Activated T-cell treated with anti-CD3 and anti-CD28 coated beads, Interleukin-2, amount 50 U/mL, for 4 hours (primary cell): Measurements from ENCODE around the gene LRRC57. TPM values are rescaled to one million over a fixed set of nuclear protein-coding genes. Genes with fewer than 3 reads are reported as not detected.
A peak's percentile ranks its signal among the peaks of the same experiment; 100 is the strongest.
"Not testable (repeated sequence)": the region's sequence is repeated elsewhere in the genome, so short reads cannot be mapped to it uniquely, and the experiment has no call there.

ENCODE experiments used
- ATAC-seq, 2 donors: fragments of 200-7000 bp; cut with Tn5 transposase; one replicate each; pipeline ENCODE4 v1.10.0; 2021
- DNase-seq: peaks from one replicate; pipeline ENCODE4 v3.0.0-alpha.2; 2020
- H3K27me3 Mint-ChIP-seq: one replicate; pipeline ENCODE4 v1.8.0; 2021; ENCODE audit warnings: low read depth, mixed read lengths
- H3K36me3 Mint-ChIP-seq: one replicate; pipeline ENCODE4 v1.8.0; 2022; ENCODE audit warnings: mixed read lengths; ENCODE audit not compliant: insufficient read depth
- H3K4me1 Mint-ChIP-seq: one replicate; pipeline ENCODE4 v1.8.0; 2021; ENCODE audit warnings: low read depth, mixed read lengths
- H3K4me3 Mint-ChIP-seq: one replicate; pipeline ENCODE4 v1.8.0; 2021; ENCODE audit warnings: mild to moderate bottlenecking, moderate library complexity, mixed read lengths
- H3K9me3 Mint-ChIP-seq: one replicate; pipeline ENCODE4 v1.8.0; 2021; ENCODE audit warnings: mixed read lengths
- total RNA-seq, 3 donors: library from RNA; stranded (reverse); gene quantifications; one replicate each; pipeline ENCODE4 v1.2.1, GENCODE V29; 2021

Gene LRRC57
- total RNA-seq, 3 donors from 2014 or later: 13.6 to 17.0 (median 15.8) TPM

DNA sequence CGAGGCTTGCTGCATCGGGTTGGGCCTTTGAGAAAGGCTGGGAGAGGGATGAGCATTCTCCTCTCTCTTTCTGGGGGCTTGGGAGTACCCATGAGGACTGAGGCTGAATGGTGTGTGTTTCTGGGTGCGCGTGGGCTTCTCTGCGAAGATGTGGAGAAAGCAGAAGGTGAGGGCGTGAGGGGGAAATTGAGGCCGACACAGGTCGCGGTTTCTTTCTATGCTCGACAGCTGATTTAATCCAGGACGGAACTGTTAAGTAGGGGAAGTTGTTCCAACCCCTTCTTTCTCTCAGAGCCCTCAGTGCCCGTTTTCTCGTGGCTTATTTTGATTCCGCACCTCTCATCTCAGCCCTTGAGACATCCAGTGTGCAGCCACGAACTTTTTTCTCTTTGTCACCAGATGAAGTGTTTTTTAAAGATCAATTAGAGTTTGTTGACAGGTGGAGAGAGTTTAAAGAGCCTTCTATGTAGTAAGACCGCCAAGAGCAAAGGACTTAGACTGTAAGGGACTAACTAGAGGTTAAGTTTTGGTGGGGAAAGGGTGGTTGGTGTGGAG, 27.5 kb upstream of the LRRC57 start:
- ATAC-seq (peak in 1 of 2 donors; percentile 0), DNase-seq (no peak)
- Mint-ChIP-seq H3K36me3 (no peaks in the 10 kb centered on the region), H3K27me3 (peaks cover 7% of the 10 kb centered on the region), H3K9me3 (no peaks in the 10 kb centered on the region), H3K4me3 (peak overlapping the region; percentile 92), H3K4me1 (peaks cover 17% of the 10 kb centered on the region)

- Mint-ChIP-seq H3K4me3 (peak within 1 kb of the TSS; percentile 92), H3K27me3 (peaks cover 7% of the 10 kb centered on the region), H3K36me3 (no peaks in the 10 kb centered on the region), H3K9me3 (no peaks in the 10 kb centered on the region), H3K4me1 (peaks cover 12% of the 10 kb centered on the region)
- DNase-seq (peak; percentile 91), ATAC-seq (peak; percentile 94 to 95)
Observed at GRCh38 chr15:42575188-42576039, 26.8 kb upstream of the LRRC57 start, which contains the start of gene STARD9. Gene STARD9, plus strand, starts transcription at chr15:42575606. Its CDS starts 110 bp downstream, at chr15:42575716.

DNA sequence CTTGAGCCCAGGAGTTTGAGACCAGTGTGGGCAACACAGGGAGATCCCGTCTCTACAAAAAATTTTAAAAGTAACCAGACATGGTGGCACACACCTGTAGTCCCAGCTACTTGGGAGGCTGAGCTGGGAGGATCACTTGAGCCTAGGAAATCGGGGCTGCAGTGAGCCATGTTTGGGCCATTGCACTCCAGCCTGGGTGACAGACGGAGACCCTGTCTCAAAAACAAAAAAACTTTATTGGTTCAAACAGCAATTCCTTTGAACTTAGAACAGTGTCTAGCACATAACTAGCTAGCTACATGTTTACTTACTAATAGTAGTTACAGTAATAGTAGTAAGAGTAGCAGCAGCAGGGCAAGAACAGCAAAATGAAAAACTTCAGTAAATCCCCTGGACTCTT, 10.1 kb upstream of the LRRC57 start:
- Mint-ChIP-seq H3K9me3 (no peaks in the 10 kb centered on the region), H3K4me1 (peaks cover 7% of the 10 kb centered on the region), H3K36me3 (peaks cover 12% of the 10 kb centered on the region), H3K4me3 (no peak overlapping the region), H3K27me3 (no peaks in the 10 kb centered on the region)
- DNase-seq (no peak), ATAC-seq (no peak)

DNA sequence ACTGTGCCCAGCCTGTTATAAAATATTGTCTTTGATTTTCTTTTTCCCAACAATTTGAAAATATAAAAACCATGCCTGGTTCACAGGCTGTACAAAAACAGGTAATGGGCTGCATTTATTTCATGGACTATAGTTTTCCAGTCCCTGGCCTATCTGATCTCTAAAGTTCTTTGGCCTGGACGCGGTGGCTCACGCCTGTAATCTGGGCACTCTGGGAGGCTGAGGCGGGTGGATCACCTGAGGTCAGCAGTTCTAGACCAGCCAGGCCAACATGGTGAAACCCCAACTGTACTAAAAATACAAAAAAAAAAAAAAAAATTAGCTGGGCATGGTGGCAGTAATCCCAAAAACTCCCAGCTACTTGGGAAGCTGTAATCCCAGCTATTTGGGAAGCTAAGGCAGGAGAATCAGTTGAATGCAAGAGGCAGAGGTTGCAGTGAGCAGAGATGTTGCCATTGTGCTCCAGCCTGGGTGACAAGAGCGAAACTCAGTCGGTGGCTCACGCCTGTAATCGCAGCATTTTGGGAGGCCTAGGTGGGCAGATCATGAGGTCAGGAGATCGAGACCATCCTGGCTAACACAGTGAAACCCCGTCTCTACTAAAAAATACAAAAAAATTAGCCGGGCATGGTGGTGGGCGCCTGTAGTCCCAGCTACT, 8.1 kb upstream of the LRRC57 start:
- H3K9me3 Mint-ChIP-seq, ATAC-seq, DNase-seq, H3K4me3 Mint-ChIP-seq, H3K27me3 Mint-ChIP-seq: not testable (repeated sequence)
- Mint-ChIP-seq H3K4me1 (peaks cover 16% of the 10 kb centered on the region), H3K36me3 (peaks cover 11% of the 10 kb centered on the region)

DNA sequence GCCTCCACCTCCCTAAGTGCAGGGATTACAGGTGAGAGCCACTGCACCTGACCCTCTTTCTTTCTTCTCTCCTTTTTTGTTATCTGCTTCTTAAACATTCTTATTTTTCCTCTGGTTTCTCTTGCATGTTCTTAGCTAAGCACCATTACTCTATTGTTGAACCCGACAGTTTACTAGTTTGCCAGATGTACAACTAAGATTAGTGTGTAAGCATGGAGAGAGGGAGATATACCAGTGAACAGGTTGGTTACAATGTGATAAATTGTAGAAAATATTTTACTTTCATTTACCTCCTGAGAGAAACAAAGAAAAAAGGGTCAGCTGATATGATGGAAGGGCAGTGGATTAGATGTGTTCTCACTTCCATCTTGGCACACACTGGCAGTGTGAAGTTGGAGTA, 5.0 kb upstream of the LRRC57 start:
- Mint-ChIP-seq H3K4me3 (no peak overlapping the region), H3K27me3 (no peaks in the 10 kb centered on the region), H3K9me3 (no peaks in the 10 kb centered on the region), H3K36me3 (peaks cover 2% of the 10 kb centered on the region), H3K4me1 (peaks cover 27% of the 10 kb centered on the region)
- ATAC-seq (no peak), DNase-seq (no peak)

- DNase-seq (no peak), ATAC-seq (no peak)
- Mint-ChIP-seq H3K4me3 (peak overlapping the region; percentile 95), H3K36me3 (peaks cover 5% of the 10 kb centered on the region), H3K4me1 (peaks cover 54% of the 10 kb centered on the region), H3K27me3 (no peaks in the 10 kb centered on the region), H3K9me3 (no peaks in the 10 kb centered on the region)
Observed at GRCh38 chr15:42549741-42550392, 1.3 kb upstream of the LRRC57 start.

- DNase-seq: no peak
- peaks cover 6% of the 10 kb centered on the region for H3K36me3 Mint-ChIP-seq
- H3K4me3 Mint-ChIP-seq: peak overlapping the region; percentile 95
- H3K9me3 Mint-ChIP-seq: no peaks in the 10 kb centered on the region
- no peaks in the 10 kb centered on the region for H3K27me3 Mint-ChIP-seq
- H3K4me1 Mint-ChIP-seq: peaks cover 55% of the 10 kb centered on the region
- ATAC-seq: peak; percentile 25
Observed at GRCh38 chr15:42549032-42549491, 469 bp upstream of the LRRC57 start.

DNA sequence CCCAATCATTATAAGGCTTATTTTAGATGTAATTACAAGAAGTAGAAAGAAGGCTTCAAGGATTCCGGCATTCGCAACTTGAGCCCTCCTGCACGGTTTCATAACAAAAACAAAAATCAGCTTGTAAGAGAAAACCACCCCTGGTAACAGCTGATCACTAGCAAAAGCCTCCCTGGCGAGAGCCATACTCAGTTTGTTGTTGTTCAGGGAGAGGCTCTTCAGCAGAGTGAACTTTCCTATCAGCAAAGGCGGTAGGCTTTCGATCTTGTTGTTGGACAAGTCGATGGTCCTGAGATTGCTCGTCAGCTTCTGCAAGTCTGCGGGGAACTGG, 710 bp downstream of the LRRC57 start:
- Mint-ChIP-seq H3K9me3 (no peaks in the 10 kb centered on the region), H3K27me3 (no peaks in the 10 kb centered on the region), H3K4me1 (peaks cover 49% of the 10 kb centered on the region), H3K4me3 (peak overlapping the region; percentile 95), H3K36me3 (peaks cover 6% of the 10 kb centered on the region)
- DNase-seq: no peak
- ATAC-seq: no peak

DNA sequence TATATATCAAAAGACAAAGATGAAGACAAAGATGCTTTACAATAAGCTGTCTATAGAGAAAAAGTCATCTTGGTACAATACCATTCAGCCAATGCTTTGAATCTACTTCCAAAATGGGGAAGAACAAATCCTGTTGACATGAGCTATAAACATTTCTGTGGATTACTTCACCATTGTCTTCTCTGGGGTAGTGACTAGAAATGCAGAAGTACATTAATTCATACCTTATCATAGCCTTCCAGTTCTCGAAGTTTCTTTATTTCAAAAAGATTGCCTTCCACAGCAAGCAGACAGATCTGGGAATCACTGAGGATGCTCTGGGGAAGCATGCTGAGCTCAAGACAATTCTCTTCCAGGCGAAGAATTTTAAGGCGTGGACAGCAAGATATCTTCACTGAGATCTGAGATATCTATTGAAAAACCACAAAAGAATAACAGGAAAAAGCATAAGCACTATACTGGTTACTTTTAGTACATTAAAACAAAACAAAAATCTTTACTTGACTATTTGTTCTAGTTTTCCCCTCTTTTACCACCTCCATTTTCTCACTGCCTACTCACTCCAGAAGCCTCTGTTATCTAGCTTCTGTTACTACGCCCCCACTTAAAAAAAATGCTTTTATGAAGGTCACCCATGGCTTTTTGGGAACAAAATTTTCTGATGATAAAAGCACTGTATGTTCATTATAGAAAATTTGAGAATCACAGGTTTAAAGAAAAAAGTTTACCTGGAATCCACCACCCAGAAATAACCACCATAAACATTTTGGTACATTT, 3.6 kb downstream of the LRRC57 start:
- peaks cover 9% of the 10 kb centered on the region for H3K36me3 Mint-ChIP-seq
- no peak for DNase-seq
- no peaks in the 10 kb centered on the region for H3K27me3 Mint-ChIP-seq
- H3K4me3 Mint-ChIP-seq: no peak overlapping the region
- peaks cover 38% of the 10 kb centered on the region for H3K4me1 Mint-ChIP-seq
- no peak for ATAC-seq
- H3K9me3 Mint-ChIP-seq: no peaks in the 10 kb centered on the region

- H3K36me3 Mint-ChIP-seq: peaks cover 15% of the 10 kb centered on the region
- DNase-seq (no peak), ATAC-seq (no peak)
- H3K9me3 Mint-ChIP-seq: no peaks in the 10 kb centered on the region
- H3K4me3 Mint-ChIP-seq: no peak overlapping the region
- no peaks in the 10 kb centered on the region for H3K27me3 Mint-ChIP-seq
- no peaks in the 10 kb centered on the region for H3K4me1 Mint-ChIP-seq
Observed at GRCh38 chr15:42533246-42533645, 15.3 kb downstream of the LRRC57 start.

- Mint-ChIP-seq H3K27me3 (no peaks in the 10 kb centered on the region), H3K4me1 (no peaks in the 10 kb centered on the region)
Observed at GRCh38 chr15:42528970-42529369, 19.6 kb downstream of the LRRC57 start.

GRCh38 chr15:42523331-42523730, 25.3 kb downstream of the LRRC57 start:
- ATAC-seq: no peak
- Mint-ChIP-seq H3K27me3 (no peaks in the 10 kb centered on the region), H3K9me3 (no peaks in the 10 kb centered on the region), H3K36me3 (peaks cover 10% of the 10 kb centered on the region), H3K4me3 (no peak overlapping the region), H3K4me1 (no peaks in the 10 kb centered on the region)
- no peak for DNase-seq

More at GRCh38 chr15:42528970-42529369, 19.6 kb downstream of the LRRC57 start:
- peaks cover 13% of the 10 kb centered on the region for H3K36me3 Mint-ChIP-seq
- ATAC-seq (no peak), DNase-seq (no peak)
- no peaks in the 10 kb centered on the region for H3K9me3 Mint-ChIP-seq
- H3K4me3 Mint-ChIP-seq: no peak overlapping the region

GRCh38 chr15:42511007-42511391, 37.6 kb downstream of the LRRC57 start:
- Mint-ChIP-seq H3K4me1 (peaks cover 2% of the 10 kb centered on the region), H3K4me3 (no peak overlapping the region), H3K36me3 (peaks cover 21% of the 10 kb centered on the region), H3K9me3 (no peaks in the 10 kb centered on the region), H3K27me3 (no peaks in the 10 kb centered on the region)
- DNase-seq (no peak), ATAC-seq (no peak)
